Astrocyte of the spinal cord (primary cell): Measurements from ENCODE around the gene AQP12A.

ENCODE experiments used
- DNase-seq: peaks from one replicate; pipeline ENCODE4 v3.0.0; 2011; ENCODE audit warnings: low read depth, low spot score
- H3K4me3 ChIP-seq: 2 replicates; pipeline ENCODE4 v1.5.1; 2011; ENCODE audit warnings: low read depth, mild to moderate bottlenecking, low read length, moderate library complexity
- CTCF ChIP-seq: IDR thresholded peaks from 2 replicates; pipeline ENCODE4 v1.5.1; 2012; ENCODE audit warnings: low read depth, mild to moderate bottlenecking, low read length, inconsistent platforms
- in situ Hi-C: cut with HindIII; loops from 2 replicates; pipeline ENCODE4 v1.10.0; 2017; ENCODE audit warnings: low sequenced_read_pairs

Gene AQP12A

GRCh38 chr2:240742602-240743095 is 51.0 kb downstream of the AQP12A start:
- in situ Hi-C loops = no loop called here
- no peak for TF ChIP-seq CTCF
- DNase-seq = no peak
- no peak overlapping the region for H3K4me3 ChIP-seq

- in situ Hi-C loops = no loop called here
- H3K4me3 ChIP-seq = no peak overlapping the region
- DNase-seq = no peak
- TF ChIP-seq CTCF = no peak
These were observed 53.8 kb downstream of the AQP12A start for GRCh38 chr2:240745456-240745855.

- in situ Hi-C loops = no loop called here
These were observed 54.3 kb downstream of the AQP12A start for GRCh38 chr2:240745962-240746361.

GRCh38 chr2:240746671-240747070 is 55.0 kb downstream of the AQP12A start:
- in situ Hi-C loops = no loop called here
- no peak for DNase-seq
- TF ChIP-seq CTCF = no peak
- no peak overlapping the region for H3K4me3 ChIP-seq

More at GRCh38 chr2:240745962-240746361, 54.3 kb downstream of the AQP12A start:
- no peak for TF ChIP-seq CTCF
- H3K4me3 ChIP-seq = no peak overlapping the region
- no peak for DNase-seq

- in situ Hi-C loops = no loop called here
- TF ChIP-seq CTCF = no peak
- H3K4me3 ChIP-seq = no peak overlapping the region
- DNase-seq = no peak
These were observed 55.6 kb downstream of the AQP12A start for GRCh38 chr2:240747256-240747655.
